RCC 7860 (cell line): ENCODE results near the gene SLC35F3.

ENCODE experiments used
- DNase-seq: peaks from one replicate; pipeline ENCODE4 v3.0.0-alpha.2; 2015; ENCODE audit warnings: low spot score
- FAIRE-seq: peaks from 2 replicates; lab custom pipeline; 2012; peaks lifted over from hg19 to GRCh38; lab: Jason Lieb, UNC

The SLC35F3 gene

DNA sequence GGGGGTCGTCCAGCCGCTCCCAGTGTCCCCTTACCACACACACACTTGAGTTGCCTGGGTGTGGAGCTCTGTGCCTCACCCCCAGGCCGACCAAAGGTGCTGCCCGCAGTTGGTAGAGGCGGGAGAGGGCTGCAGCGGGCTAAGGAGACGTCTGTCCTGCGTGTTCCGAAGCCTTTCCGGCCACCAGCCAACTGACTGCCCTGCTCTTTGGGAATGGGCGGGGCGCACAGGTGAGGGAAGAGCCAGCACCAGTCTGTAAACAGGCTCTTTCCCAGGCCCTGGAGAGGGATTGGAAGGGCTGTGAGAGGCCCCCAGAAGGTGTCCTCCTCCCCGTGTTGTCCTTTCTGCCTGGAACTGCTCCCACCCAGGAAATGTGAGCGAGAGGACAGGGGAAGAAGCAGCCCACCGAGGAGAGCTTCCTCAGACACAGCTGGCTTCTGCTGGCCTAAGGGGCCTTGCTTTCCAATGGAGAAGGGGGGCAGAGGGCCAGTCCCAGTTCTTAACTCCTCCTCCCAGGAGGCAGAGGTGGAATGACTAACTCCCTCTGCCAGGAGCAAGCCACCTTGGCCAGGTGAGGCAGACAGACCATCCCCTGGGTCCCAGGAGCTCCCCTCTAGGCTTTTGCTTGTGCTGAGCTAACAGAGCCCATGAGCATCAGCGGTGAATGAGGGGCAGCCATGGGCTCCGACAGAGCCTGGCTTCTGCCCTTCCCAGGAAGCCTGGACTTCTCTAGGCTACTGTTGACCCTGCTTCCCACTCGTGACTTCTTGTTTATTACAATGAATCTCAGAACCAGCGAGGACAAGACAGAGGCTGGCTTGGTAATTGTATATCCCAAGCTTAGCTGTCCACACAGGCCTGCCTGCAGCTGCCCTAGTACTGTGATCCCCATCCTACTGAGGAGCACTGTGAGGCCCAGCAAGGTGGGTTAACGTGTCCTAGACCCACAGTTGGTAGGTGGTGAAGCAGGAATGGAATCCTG lies 310.7 kb downstream of the SLC35F3 start:
- DNase-seq (no peak), FAIRE-seq (no peak)

DNA sequence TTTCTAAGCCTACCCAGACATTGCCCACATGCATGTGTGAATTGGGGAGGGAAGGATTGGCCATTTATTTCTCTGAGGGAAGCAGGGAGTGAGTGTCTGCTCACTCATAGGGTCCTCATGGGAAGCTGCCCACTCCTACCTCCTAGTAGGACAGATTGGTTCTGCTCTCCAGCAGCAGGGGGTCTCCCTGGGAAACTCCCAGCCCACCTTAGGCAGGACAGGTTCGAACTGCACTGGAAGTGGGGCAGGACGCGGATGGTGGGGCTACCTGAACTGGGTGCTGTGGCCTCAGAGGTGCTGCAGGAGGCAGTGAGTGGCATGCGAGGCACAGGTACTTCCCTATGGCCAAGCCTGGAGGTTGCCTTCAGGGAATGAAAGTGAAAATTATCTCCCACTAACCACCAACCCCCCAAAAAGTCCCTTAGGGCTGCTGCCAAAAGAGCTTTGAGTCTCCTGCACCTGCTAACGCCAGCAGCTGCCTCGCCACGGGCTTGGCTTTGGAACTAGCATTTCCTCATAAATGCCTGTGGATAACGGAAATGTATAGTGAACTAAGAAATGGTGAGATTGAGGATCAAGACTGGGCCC lies 311.7 kb downstream of the SLC35F3 start:
- FAIRE-seq (no peak), DNase-seq (no peak)

DNA sequence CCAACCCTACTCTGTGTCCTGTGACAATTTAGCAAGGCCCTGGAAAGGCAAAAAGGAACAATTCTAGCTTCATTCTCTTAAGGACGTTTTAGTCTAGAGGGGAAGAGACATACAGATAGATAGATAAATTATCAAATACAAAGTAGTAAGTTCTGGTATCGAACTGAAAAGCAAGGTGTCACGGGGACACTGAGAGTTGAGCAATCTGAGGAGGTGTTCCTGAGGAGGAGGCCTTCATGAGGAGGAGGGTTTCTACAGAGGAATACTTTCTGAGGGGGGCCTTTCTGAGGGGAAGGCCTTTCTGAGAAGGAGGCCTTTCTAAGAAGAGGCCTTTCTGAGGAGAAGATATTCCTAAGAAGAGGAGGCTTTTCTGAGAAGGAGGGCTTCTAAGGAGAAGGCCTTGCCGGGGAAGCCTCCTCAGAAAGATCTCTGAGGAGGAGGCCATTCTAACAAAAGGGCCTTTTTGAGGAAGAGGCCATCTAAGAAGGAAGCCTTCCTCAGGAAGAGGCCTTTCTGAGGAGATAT lies 312.9 kb downstream of the SLC35F3 start:
- FAIRE-seq = no peak
- no peak for DNase-seq

DNA sequence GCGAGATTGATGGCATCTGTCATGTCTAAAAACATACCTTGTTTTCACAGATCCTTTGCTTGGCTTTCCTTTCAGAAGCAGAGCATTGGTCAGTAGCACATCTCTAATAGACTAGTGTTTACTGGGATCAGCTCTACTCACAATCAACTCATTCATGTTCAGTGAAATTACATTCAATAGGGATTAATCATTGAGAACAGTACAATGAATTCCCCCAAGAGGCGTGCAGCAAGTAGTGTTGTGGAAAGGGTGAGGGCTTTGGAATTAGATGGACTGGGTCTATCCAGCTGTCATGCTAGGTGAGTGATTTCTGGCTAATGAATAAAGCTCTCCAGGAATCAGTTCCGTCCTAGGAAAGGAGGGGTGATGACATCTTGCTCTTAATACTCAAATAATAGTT lies 313.6 kb downstream of the SLC35F3 start:
- no peak for FAIRE-seq

DNA sequence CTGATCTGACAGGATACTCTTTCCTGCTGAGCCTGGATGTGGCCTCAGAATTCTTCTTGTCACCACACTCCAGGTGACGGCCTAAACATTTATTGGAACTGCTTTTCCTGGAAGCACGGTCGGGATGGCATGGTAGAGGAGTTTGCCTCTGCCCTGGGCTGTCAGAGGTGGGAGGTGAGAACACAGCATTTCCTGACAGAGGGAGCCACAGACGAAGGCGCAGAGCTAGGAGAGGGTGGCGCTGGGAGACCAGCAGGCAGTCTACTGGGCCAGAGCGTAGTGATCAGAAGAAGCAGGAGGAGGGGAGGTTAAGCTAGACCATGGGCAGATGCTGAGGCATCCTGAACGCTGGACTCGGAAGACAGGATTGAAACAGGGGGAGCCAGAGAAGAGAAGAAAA lies 315.2 kb downstream of the SLC35F3 start:
- DNase-seq = no peak
- no peak for FAIRE-seq

More for the DNA sequence above, 313.6 kb downstream of the SLC35F3 start:
- no peak for DNase-seq

DNA sequence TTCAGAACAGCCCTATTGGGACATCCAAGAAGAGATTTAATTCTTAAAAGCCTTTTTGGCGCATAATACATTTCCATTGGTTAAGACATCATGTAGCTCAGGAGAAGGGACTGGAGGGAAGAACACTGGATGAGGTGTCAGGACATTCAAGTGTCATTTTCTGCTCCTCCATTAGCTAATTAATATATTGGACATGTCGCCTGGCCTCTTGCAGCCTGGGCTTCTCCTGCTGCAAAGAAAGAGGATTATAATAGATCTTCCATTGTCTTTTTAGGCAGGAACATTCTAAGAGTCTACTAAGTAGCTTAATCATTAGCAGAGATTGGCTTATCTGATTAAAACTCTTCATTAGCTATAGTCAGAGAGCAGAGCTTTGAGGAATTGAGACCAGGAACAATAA lies 317.1 kb downstream of the SLC35F3 start:
- FAIRE-seq = no peak
- no peak for DNase-seq

DNA sequence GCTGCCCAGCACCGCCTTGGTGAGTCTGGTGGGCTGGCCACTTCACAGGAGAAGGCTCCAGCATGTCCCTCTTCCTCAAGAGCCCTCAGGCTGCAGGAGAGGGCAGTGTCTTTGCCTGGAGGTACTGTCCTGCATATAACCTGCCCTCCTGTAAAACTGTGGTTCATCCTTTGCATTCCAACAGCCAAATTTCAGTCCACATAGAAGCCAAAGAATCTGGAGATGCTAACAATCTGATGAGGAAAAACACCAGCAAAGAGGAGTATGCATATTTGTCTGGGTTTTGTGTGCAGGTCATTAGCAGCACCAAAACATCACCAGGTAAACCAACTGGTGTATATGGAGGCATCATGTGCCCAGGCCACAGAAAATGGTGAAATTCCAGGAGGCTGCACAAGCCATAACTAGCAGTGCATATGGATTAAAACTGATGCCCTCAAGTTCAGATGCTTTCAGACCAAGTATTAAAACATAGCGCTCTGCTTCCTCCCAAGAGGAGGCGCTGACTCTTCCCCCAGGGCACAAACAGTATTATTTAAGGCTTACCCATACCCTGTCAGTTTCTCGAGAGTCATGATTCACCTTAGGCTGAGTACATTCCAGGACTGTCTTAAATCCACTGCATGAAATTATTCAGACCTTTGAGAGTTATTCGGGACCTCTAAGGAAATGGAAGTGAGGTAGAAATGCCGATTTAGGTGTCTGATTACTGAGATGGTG lies 318.2 kb downstream of the SLC35F3 start:
- no peak for FAIRE-seq
- DNase-seq = no peak

DNA sequence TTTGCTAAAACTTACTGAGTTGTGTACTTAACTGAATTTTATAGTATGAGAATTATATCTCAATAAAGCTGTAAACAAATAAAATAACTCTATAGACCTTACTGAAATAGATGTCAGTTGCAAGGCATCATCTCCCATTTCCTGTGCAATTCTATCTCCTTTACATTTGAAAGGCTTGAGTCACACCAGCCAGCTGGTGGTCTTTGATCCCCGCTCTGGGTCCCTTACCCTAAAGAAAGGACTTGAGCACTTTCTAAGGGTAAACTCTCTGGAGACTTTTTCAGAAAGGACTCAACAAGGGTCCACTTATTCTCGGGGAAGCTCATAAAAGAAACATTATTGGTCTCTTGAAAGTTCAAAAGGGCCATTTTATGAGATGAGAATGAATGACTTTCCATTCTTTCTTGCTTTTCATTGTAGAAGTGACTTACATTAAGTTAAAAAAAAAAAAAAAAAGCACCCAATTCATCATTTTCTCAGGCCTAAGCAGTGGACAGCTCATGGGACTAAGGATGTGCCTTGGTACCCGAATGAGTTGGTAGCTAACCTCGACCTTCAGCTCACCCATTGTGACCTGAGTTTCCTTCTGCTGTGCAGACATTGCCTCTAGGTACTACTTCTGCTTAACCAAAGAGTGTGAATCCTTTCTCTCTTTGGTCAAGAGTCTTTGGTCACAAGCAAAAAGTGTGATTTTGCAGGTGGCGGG lies 321.8 kb downstream of the SLC35F3 start:
- DNase-seq (no peak), FAIRE-seq (no peak)

DNA sequence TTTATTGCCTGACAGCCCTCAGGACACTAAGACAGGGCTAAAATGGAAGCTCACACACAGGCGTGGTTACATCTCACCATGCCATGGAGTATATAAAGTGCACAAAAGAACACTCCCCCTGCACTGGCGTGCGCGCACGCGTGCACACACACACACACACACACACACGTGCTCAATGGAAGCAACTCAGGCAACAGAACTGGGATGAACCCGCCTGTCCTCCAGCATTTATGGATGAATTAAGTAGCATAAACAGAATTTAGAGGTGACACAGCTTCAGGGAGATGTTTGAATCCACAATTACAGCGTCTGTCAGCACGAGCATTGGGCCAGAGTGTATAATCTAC lies 322.3 kb downstream of the SLC35F3 start:
- no peak for DNase-seq
- no peak for FAIRE-seq

DNA sequence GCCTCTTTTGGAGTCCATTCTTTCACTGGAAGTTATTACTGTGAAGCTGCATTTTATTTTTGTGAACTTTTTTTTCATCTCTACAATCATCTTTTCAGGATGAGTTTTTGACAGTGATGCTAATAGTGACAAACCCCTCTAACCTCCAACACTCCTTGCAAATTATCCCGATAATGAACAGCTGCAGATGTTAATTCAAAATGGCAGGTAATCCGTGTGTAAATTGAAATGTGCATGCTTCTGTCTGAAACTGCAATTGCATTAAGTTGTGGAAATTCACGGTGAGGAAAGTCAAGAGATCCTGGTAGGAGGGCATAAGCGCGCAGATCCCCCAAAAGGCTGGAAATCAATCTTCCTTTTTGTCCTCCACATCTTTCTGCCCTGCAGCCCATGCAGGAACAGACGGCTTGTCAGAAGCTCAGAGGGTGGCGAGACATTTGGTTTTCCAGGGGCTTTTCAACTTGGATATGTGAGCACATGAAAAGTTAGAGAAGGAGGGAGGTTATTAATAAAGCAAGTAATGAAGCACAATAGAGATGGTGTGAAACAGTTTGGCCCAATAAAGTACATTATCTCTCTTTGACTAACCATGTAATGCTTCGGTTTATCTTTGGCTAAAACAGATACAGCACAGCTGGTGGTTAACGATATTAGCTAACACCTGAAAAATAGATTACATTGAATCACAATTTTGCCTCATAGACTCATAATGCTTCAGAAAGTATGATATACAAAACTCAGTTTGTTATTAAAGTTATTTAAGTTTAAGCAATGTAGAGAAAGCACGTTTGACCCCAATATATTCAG lies 325.3 kb downstream of the SLC35F3 start:
- no peak for DNase-seq
- no peak for FAIRE-seq

DNA sequence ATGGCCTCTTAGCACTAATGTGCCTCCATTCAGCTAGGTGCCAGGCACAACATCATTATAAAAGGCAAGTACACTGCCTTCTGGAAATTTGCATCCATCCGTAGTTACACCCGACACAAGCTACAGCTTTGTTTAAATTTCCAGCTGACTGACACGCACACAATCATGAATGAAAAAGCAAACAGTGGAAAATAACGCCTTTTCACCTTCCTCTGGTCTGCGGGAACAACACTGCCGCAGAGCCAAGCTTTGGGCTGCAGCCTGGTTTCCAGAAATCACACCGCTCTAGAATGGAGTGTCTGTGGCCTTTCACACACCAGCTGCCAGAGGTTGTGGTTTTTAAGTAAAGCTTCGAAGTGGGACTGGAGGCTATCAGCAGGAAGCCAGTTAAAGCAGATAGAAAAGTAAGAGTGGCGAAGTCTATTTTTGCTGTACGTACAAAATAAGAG lies 326.0 kb downstream of the SLC35F3 start:
- DNase-seq (no peak), FAIRE-seq (no peak)

DNA sequence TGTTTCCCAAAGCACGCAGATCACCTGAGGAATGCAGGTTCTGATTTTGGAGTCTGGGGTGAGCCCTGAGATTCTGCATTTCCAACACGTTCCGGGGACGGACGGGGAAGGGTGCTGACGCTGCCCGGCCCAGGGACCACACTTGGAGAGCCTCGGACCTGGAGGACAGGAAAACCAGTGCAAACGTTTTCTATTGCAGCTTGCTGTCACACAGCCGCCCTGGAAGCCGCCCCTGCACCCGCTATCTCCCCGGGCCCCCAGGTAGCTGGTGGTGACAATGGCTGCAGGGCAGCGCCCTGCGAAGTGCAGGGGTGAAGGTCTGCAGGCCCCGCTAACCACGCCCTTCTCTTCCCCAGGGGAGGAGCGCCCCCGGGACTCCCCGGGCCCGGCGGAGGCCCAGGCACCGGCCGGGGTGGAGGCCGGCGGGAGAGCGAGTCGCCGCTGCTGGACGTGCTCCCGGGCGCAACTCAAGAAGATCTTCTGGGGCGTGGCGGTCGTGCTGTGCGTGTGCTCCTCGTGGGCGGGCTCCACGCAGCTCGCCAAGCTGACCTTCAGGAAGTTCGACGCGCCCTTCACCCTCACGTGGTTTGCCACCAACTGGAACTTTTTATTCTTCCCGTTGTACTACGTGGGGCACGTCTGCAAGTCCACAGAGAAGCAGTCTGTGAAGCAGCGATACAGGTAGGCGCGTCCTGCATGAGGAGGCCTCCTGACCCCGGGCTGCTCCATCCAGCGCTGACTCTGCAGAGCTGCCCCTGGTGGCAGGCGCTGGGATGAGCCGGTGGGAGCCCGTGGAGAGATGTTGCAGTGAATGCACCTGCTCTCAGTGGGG lies 326.8 kb downstream of the SLC35F3 start:
- no peak for DNase-seq
- no peak for FAIRE-seq

DNA sequence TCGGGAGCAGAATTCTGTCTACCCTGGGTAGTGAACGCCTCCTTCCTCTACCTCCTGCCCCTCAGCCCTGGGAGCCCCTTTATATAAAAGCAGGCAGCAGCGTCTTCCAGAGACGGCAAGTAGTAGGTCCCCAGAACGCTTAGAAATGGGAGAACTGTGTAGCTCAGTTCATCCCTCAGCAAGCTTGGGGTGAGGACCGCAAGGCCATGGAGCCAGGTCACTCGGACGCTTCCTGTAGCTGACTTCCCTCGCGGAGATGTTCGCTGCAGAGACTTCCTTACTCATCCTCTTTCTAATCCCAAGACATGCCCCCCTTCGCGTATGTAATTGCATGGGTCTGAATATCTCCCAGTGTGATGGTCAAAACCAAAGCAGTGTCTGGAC lies 327.4 kb downstream of the SLC35F3 start:
- no peak for DNase-seq
- FAIRE-seq = no peak

DNA sequence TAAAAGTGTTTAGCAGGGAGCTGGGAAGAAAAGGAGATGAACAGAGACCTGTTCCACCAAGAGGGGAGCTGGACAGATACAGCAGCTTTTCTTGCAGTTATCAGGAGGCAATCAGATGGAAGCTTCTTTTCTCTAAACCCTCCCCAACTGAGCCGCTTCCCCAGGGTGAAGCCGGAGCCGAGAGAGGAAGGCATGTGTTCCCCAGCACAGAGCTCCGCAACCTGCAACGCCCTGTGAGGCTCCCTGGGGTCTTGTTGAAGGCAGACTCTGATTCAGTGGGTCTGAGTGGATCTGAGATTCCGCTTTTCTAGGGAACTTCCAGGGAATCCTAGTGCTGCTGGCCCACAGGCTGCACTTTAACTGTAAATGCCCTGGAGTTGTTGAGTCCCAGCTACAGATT lies 329.7 kb downstream of the SLC35F3 start:
- FAIRE-seq = no peak
- DNase-seq = no peak

DNA sequence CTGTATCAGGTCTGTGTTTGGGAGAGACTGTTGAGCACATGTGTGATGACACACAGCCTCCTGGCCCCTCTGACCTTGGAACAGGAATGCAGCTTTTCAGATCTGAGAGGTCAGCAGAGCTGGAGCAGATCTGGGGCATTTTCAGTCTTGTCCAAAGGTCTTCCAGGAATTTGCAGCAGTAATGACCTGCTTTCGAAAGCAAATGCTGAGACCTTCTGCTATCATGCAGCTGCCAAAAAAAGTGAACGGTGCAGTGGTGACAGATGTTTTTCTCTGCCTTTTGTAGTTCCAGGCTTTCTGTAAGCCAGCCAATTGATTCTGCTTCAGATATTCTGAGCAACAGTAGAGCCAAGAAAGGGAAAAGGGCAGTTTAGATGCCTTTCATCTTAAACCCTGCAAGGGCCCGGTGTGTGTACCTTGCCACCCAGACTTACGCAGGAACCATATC lies 331.0 kb downstream of the SLC35F3 start:
- DNase-seq = no peak
- no peak for FAIRE-seq

DNA sequence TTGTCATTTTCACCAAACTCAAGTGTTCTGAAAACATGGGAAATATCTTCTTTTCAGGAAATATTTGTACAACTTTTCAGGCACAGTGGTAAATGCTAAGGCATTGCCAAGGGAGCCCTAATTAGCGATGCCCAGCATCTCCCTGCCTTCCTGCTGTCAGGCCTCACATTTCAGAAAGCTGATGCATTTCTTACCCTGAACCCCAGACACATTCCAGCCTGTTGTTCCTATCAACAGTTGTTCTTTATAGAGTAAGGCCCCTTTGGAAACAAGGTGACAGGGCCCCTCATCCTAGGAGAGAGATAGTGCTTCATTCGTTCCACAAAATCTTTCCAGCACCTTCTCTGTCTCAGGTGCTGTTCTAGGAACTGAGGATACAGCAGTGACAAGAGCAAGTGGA lies 332.9 kb downstream of the SLC35F3 start:
- DNase-seq = no peak
- no peak for FAIRE-seq

DNA sequence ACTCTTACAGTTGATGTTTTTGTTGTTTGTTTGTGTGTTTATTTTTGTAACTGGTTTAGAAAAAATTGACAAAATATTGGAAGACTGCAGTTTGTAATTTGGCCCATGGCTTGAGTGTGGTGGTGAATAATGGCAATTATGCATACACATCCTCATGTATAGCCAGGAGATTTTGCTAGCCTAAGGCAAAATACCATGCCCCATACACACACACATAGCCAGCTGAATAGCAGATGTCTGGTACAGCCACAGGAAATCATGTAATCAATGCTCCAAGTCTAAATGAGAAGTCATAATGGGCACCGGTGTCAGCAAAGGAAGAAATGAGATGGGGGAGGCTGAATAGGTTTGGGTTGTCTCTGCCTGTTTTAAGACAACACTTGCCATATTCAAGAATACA lies 333.6 kb downstream of the SLC35F3 start:
- DNase-seq (no peak), FAIRE-seq (no peak)

DNA sequence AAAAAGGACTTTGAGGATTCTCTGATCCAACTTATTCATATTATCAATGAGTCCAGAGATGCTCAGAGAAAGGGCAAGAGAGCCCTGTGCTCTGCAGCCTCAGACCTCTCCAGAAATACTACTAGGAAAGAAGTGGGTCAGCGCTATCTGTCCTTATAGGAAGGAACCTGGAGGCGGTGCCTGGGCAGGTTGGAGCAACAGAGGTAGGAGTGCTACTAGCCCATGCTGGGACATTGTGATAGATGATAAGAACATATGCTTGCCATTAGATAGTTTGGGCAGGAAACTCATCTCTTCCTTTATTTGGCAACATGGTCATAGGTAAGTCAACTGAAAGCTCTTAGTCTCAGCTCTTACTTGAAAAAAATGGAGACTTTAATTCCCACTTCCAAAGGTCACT lies 335.0 kb downstream of the SLC35F3 start:
- DNase-seq (no peak), FAIRE-seq (no peak)

DNA sequence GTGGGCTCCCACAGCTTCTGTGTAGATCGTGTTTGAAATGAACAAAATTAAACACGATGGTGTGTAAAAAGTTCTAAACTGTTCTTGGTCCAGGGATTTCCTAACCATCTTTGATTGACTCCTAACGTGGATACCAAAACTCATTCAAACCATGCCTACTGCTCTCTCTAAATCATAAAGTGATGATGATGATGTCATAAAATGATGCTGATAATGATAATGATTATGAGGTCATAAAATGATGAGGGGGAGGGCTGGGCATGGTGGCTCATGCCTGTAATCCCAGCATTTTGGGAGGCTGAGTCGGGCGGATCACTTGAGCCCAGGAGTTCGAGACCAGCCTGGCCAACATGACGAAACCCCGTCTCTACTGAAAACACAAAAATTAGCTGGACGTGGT lies 335.5 kb downstream of the SLC35F3 start:
- FAIRE-seq = no peak

More for the DNA sequence above, 335.5 kb downstream of the SLC35F3 start:
- no peak for DNase-seq
